GM13976 (cell line): ENCODE results near the gene GNAZ.

Source experiments
- DNase-seq: peaks from one replicate; pipeline ENCODE4 v3.0.0; 2012; ENCODE audit warnings: low spot score
- in situ Hi-C: fragments of 300-500 bp; cut with MboI; formaldehyde crosslinking; loops from one replicate; pipeline ENCODE4 v1.12.0; 2022; ENCODE audit warnings: low sequenced_read_pairs, mixed read lengths, inconsistent platforms; ENCODE audit not compliant: unreplicated experiment
- TF ChIP-seq, protein P1 (sequence below): IDR thresholded peaks from 2 replicates; pipeline ENCODE4 v1.5.1; 2012; ENCODE audit warnings: borderline replicate concordance, mild to moderate bottlenecking; ENCODE audit not compliant: insufficient read depth; ENCODE audit errors: extremely low read depth, missing control alignments, control extremely low read depth

The GNAZ gene

DNA sequence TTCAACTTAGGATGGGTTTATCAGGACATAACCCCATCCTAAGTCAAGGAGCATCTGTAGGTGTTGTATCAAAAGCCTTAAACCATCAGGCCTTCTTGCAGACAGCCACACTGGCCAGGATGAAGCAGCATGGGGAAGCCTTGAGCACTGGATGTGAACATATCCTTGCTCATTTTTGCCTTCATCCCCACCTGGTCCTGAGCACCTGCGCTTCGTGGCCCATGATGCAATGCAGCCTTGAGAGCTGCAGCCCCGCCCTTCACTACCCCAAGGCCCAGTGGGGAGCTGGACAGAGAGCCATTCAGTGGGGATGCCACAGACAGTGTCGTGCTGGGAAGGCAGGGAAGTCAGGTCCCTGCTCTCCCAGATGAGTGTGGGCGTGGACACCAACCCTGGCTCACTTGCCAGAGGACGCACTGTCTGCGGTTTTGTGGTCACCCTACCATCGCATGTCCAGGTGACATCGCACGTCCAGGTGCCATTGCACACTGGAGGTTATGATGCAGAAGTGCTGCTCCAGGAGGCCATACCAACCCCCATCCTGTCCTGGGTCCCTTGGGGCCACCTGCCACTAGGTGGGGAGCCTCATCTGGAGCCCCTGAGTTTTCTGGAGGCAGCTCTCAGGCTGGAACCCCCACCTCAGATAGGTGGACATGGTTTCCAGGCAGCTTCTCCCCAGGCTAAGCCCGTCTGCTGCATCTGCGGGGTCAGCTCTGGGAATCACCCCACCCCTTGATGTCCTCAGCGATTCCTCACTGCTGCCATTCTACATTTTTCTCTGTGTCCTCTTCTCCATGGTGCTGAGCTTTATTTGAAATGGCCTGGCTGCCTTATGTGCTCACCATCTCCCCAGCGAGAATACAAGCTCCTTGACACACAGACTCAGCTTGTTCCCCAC is 14.4 kb downstream of the GNAZ start:
- TF ChIP-seq, protein P1, sequence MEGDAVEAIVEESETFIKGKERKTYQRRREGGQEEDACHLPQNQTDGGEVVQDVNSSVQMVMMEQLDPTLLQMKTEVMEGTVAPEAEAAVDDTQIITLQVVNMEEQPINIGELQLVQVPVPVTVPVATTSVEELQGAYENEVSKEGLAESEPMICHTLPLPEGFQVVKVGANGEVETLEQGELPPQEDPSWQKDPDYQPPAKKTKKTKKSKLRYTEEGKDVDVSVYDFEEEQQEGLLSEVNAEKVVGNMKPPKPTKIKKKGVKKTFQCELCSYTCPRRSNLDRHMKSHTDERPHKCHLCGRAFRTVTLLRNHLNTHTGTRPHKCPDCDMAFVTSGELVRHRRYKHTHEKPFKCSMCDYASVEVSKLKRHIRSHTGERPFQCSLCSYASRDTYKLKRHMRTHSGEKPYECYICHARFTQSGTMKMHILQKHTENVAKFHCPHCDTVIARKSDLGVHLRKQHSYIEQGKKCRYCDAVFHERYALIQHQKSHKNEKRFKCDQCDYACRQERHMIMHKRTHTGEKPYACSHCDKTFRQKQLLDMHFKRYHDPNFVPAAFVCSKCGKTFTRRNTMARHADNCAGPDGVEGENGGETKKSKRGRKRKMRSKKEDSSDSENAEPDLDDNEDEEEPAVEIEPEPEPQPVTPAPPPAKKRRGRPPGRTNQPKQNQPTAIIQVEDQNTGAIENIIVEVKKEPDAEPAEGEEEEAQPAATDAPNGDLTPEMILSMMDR = no peak
- no peak for DNase-seq
- in situ Hi-C loops = no loop called here

DNA sequence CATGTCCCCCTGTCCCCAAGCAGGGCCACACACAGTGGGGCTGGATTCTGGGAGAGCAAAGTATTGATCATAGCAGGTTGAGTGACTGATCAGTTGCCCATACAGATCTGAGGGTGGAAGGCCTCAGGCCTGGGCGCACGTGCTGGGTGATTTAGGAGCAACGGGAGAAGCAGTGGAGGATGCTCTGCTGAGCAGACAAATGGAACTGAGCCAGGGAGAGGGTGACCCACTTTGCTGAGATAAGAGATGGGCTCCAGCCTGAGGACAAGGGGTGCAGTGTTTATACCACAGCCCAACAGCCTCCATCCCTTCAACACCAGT is 15.0 kb downstream of the GNAZ start:
- no peak for DNase-seq
- TF ChIP-seq, protein P1 = no peak
- in situ Hi-C loops = no loop called here

DNA sequence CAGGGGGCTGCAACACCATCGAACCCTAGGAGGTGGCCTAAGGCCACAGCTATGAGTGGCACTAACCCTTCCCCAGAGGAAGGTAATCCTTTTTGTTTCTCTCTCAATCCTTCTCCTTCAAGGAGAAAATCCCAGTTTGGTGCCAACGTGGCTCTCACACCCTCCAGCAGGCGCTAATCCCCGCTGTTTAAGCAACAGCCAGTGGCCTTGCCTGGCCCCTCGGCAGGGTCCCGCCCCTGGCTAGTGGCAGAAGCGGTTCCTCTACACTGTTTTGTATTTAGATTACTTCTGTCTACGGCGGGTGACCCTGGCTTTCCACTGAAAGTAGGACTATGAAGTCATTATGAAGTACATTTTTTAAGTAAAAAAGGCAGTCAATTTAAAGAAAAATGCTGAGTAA is 15.5 kb downstream of the GNAZ start:
- in situ Hi-C loops = no loop called here
- TF ChIP-seq, protein P1 = no peak
- no peak for DNase-seq

DNA sequence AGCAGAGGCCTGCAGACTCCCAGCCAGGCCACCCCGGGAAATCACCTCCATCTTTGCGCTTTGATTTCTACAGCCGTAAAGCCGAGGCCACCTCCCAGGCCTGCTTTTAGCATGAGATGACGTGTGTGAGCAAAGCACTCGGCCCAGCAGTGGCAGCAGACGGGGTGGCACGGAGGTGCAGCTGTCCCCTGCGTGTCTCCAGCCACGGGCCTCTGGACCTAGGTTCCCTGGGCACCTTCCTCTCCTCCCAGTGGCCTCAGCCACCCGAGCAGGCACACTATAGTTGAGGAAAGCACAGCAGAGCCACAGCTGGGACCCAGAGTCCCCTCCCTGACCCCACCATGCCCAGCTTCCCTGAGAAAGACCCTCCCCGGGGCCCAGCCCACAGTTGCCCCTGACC is 15.9 kb downstream of the GNAZ start:
- TF ChIP-seq, protein P1 = no peak
- in situ Hi-C loops = no loop called here
- DNase-seq = no peak

DNA sequence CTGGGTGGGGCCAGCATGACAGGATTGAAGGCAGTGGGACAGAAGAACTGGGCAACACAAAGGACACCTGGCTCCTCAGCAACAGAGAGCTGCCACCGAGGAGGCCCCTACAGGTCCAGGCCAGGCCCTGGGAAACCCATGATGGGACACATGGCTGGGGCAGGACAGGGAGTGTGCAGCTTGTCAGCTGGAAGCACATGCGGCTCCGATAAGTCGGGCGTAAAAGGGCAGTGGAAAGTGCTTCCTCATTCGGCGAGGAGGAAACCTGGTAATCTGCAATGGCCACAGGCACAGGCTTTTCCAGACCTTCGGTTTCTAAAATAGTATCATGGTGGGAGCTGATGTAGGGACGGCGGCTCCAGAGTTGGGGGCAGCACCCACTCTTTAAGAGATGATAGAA is 16.5 kb downstream of the GNAZ start:
- in situ Hi-C loops = no loop called here
- TF ChIP-seq, protein P1 = no peak
- DNase-seq = no peak

DNA sequence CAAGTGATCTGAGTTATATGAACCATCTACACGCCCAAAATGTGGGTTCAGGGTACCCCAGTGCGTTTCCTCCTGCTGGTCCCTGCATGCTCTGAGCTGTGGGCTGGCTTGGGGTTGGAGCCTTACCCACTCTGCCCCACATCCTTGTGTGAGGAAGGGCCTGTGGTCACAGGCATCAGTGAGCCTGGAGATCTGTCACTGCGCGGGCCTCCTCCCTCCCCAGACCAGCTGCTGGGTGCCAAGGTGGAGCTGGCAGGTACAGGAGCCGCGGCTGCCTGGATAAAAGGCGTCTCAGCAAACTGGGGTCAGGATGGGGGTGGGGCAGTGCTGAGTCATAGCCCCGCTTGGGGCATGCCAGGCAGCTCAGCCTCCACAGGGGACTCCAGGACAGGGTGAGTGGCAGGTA is 17.9 kb downstream of the GNAZ start:
- TF ChIP-seq, protein P1 = no peak
- DNase-seq = no peak
- in situ Hi-C loops = no loop called here
